NCI-H128 (cell line): ENCODE data around the gene KHDRBS1.
"Not testable (repeated sequence)": the region's sequence is repeated elsewhere in the genome, so short reads cannot be mapped to it uniquely, and the experiment has no call there.

Experiments
- DNase-seq: peaks from one replicate; lab custom pipeline; 2025; ENCODE audit not compliant: unreplicated experiment; lab: John Stamatoyannopoulos, UW

The KHDRBS1 gene, protein sequence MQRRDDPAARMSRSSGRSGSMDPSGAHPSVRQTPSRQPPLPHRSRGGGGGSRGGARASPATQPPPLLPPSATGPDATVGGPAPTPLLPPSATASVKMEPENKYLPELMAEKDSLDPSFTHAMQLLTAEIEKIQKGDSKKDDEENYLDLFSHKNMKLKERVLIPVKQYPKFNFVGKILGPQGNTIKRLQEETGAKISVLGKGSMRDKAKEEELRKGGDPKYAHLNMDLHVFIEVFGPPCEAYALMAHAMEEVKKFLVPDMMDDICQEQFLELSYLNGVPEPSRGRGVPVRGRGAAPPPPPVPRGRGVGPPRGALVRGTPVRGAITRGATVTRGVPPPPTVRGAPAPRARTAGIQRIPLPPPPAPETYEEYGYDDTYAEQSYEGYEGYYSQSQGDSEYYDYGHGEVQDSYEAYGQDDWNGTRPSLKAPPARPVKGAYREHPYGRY

DNA sequence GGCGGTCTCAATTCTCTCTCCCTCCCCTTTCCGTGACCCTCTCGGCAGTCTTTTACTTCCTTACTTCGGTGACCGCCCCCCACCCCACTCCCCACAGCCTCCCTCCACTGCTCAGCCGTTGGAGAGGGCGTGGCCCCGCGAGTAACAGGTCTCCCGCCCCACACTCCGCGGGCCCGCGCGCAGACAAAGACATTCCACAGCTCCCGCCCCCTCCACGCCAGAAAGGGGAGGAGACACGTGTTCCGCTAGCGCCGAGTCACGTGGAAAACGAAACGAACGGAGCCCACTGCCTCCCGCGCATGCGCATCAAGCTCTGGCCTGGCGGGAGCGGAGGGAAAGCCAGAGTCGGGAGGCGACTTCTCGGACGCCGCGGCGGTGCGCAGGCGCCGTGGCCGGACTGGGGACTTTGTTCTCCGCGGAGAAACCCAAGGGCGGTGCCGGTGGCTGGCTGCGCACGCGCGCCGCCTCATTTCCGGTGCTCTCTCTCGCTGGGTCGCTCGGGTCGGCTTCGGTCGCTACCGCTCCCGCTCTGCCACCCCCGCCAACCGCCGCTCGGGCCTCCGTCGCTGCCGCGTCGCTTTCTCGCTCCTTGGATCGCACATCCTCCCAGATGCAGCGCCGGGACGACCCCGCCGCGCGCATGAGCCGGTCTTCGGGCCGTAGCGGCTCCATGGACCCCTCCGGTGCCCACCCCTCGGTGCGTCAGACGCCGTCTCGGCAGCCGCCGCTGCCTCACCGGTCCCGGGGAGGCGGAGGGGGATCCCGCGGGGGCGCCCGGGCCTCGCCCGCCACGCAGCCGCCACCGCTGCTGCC lies at the start of gene KHDRBS1:
TSS of gene KHDRBS1 (plus strand) at position 483 of the 813 bp plus-strand sequence. CDS start at position 611, 128 bp downstream.
- peak; percentile 100 for DNase-seq

DNA sequence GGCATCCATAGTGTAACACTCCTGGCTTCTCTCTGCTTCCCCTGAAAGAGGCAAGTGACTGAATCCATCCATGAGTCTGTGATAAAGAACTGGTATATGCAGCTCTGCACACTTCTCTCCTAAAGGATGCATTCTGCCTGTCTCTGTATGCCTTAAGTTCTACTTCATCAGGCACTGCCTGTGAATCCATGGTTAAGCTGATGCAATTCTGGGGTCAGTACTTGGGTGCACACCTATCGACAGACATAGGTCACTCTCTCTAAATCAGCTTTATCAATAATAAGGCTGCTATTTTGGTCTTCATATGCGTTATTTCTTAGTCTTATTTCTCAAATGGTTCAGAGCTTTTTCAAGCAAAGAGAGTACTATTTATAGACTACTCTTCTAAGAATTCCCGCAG lies 42.8 kb upstream of the KHDRBS1 start:
- no peak for DNase-seq

DNA sequence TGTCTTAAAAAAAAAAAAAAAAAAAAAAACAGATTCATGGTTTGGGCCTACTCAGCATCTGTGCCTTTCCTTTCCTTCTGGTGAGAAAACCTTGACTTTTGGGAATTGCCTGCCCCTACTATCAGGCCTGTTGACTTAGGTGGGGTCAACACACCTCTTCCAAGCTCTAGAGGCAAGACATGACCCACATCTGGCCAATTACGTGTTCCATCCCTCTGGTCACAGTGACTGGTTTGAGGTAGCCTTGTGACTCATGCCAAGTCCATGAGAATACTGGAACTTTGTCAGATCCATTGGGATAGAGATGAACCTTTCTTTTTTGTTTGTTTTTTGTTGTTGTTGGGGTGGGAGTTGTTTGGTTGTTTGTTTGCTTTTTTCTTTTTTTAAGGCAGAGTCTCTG lies 37.3 kb upstream of the KHDRBS1 start:
- DNase-seq, result no peak

DNA sequence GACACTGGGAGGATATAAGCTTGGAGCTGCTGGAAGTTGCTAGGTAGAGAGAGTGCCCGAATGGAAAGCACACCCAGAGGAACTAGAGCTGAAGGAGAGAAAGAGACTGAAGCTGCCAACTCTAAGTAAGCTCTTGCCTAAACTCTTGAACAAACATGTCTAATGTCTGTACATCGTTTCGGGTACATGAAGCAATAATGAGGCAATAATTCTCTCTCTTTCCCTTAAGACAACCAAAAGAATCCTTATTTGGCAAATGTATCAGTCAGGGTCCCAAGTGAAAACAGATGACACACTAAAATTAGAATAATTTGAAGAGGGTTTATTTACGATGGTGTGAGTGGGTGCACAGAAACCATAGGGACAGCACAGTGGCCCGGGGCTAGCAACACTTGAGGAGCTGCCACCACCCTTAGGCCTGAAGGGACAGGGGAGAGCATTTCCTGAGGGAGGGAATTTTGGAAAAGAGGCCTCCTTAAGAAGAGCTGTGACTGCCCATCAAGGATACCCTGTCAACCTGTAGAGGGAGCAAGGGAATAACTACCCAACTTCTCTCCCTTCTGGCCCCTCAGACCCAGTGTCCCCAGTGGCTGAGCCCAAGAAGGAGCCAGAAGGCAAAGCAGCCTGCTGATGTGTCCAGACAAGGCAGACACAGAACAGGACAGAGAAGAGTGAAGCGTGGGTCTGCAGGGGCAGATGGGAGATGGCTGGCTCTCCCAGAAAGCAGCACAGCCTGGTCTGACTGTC lies 36.1 kb upstream of the KHDRBS1 start:
- no peak for DNase-seq

DNA sequence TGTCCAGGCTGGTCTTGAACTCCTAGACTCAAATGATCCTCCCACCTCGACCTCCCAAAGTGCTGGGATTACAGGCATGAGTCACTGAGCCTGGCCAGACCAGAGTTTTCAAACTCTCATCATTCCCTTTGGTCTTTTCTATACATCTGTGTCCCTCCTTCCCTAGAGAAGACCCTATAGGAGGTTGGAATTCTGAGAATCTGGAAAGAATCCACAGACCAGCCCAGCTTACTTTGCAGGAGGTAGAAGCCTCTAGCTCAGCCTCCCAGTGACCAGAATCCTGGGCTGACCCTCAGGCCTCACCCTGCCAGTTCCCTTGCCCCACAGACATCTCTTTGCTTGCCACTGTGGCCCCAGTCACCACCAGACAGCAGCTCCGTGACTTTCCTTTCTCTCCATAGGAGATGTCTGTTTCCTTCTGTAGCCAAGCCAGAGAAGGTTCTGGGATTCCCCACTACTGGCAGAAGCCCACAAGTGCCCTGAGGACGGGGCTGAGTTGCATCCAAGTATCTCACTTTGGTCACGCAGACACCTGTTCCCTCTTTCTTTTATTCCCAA lies 34.7 kb upstream of the KHDRBS1 start:
- DNase-seq, result no peak

DNA sequence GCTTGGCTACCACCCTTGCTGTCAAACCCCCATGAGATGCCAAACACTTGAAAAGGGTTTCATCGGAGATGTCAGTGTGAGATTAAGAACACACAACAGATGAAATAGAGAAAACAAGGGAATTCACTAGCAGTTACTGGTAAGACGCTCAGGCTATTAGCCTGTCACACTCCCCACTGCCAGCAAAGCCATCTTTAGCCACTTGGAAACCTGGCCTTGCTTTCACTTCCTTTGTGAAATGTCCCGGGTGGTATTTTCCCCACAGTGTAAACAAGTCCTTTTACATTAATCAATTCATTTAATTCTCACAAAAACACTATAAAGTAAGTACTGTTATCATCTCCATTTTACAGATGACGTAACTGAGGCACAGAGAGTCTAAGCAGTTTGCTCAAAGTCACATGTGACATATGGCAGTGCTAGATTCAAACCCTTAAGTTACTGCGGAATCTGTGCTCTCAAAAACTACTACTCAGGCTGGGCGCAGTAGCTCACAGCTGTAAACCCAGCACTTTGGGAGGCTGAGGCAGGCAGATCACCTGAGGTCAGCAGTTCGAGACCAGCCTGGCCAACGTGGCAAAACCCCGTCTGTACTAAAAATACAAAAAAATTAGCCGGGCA lies 32.7 kb upstream of the KHDRBS1 start:
- DNase-seq, result no peak

DNA sequence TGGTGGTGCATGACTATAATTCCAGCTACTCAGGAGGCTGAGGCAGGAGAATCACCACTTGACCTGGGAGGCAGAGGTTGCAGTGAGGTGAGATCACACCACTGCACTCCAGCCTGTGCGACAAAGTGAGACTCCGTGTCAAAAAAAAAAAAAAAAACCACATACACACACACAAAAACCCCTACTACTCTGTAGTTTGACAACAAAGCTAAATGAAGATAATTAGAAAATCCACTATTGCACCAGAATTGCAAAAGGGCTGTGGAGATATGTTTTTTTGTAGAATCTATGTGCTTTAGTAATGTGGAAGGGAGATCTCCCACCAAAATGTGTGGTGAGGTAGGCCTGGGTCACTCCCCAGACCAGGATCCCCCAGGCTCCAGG lies 32.2 kb upstream of the KHDRBS1 start:
- no peak for DNase-seq

DNA sequence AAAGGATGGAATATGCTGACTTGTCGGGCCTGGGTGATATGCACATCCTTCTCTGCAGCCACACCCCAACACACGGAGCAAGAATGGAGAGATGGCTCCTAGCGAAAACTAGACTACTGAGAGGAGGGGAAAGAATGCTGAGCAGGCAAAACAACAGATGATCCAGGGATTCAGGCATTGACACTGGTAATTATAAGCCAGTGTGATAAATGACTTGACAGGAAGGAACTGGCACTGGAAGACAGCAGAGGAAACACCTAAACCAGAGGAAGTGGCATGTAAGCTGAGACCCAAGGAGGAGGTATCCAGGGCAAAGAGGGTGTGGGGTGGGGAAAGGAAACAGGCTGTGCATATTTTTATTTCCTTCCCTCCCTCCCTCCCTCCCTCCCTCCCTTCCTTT lies 31.7 kb upstream of the KHDRBS1 start:
- DNase-seq, result no peak

DNA sequence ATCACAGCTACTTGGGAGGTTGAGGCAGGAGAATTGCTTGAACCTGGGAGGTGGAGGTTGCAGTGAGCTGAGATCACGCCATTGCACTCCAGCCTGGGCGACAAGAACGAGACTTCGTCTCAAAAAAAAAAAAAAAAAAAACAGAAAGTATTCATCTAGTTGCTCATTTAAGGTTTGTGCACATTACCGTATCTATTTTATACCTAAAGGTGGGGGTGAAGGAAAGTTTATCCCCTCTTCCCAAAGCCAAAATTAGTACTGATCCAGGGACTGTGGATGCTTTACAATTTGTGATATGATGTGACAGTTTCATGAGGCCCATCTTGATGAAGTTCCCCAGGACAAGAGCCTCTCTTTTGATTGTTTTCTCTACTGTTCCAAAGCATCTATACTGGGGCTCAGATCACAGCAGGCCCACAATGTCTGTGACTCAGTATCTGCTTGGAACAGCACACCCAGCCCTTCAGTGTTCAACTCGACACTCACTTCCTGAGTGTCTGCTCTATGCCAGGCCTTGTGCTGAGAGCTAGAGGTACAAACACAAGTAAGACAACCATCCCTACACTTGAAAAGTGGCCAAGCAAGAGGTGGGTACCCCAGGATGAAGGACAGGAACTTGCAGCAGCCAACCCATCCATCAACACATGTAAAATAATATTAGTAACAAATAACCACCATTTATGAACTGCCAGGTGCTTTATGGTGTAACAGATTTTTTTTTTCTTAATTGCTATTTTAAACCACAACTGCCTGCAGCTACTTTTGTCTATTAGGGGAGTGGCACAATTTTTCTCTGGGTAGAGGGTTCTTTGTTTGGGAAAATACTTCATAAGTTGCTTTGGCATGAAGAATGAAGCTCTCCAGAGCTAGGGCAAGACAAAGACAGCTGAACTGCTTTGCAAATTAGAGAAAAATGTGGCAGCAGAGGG lies 29.0 kb upstream of the KHDRBS1 start:
- DNase-seq, result no peak

DNA sequence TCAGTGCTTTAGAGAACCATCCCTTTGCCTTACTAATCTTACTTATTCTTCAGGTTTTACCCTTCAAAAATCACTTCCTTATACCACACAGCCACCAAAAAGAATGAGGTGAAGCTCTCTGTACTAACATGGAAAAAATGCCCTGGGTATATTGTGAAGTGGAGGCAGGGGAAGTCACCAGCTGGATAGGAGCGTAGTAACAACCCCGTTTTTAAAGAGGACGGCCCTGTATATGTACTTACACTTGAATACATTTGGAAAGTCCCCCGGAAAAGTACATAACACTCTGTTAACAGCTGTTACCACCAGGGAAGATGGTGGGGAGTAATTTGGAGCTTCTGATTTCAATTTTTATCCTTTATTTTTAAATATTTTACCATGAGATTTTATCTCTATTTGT lies 28.2 kb upstream of the KHDRBS1 start:
- no peak for DNase-seq

DNA sequence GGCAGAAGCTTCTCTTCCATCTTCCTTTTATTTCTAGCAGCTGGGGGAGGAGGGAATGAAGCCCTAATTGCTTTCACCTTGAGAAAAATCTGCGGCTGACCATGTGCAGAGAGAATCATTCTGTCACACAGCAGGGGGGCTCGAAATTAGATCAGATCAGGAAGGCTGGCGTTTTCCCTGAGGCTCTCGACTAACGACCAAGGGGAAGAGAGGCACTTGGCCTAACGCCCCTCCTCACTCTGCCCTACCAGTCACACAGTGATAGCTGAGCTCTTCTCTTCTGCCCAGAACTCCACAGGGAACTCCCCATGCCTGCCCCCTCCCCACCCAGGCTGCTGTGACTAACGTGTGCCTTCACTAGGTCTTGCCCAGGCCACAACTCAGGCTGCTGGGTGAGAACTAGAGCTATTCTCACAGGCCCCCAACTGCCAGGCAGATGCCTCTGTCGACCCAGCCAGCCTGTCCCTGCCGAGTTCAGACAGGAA lies 26.5 kb upstream of the KHDRBS1 start:
- DNase-seq, result no peak

DNA sequence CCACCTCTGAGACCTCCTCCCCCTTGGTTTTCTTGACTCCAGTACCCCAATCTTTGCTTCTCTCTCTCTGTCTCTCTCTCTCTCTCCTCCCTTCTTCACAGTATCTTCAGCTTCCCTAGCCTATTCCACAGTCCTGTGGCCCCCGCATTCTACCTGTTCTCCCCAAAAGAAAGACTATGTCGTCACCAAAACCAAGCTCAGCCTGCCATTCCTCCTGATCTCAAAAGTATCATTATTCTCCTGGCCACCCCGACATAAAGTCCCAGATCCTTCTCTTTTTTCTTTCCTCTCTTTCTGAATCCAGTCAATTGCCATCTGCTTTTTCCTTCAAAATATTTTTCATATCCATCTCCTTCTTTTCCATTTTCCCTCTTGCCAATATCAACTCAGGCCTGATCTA lies 23.7 kb upstream of the KHDRBS1 start:
- DNase-seq, result no peak

DNA sequence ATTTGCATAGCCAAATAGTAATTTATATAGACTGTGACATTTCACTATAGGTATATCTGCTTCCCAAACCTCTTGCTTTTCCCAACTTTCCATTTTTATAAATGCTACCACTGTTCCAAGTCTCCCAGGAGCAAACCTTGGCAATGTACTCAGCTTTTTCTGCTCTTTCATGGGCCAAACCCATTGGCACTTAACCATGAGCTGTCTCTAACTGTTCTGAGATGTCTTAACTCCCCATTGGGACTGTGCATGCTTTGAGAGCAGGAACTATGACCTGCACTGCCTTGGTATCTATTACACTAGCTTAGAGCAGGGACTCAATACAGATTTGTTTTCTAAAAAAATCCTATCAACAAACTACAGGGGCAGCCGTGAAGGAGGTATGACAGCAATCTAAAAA lies 22.5 kb upstream of the KHDRBS1 start:
- DNase-seq, result no peak

DNA sequence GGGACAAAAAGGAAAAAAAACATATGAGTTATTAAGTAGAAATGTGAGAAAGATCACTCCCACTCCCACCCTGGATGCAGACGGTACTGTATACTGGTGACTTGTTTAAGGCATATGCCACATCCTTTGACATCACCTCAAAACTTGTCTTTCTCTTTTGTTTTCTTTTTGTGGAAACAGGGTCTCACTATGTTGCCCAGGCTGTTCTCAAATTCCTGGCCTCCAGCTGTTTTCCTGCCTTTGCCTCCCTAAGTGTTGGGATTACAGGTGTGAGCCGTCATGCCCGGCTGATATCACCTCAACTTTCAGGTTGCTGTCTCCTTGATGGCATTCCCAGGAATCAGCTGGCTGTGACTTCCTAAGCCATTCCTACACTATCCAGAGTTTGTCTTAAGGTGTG lies 18.4 kb upstream of the KHDRBS1 start:
- DNase-seq, result no peak

DNA sequence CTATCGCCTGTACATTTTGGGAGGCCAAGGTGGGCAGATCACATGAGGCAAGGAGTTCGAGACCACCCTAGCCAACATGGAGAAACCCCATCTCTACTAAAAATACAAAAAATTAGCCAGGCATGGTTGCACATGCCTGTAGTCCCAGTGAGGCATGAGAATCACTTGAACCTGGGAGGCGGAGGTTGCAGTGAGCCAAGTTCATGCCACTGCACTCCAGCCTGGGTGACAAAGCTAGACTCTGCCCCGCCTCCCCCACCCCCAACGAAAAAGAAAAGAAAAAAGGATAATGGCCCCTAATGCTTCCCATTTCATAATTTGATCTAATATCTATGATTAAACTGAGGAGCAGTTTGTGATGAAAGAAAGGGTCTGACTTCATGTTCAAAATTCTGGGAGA lies 17.5 kb upstream of the KHDRBS1 start:
- not testable (repeated sequence) for DNase-seq

DNA sequence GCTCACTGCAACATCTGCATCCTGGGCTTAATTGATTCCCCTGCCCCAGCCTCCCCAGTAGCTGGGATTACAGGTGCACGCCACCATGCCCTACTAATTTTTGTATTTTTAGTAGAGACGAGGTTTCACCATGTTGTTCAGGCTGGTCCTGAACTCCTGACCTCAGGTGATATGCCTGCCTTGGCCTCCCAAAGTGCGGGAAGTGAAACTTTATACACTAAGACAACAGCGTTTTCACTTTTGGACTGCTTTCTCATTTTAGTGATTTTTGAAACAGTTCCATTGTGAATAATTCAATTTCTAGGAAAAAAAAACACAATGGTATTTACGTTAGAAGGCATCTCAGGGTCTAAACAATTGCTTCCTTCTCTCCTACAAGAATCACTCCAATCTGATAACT lies 11.8 kb upstream of the KHDRBS1 start:
- DNase-seq, result no peak

DNA sequence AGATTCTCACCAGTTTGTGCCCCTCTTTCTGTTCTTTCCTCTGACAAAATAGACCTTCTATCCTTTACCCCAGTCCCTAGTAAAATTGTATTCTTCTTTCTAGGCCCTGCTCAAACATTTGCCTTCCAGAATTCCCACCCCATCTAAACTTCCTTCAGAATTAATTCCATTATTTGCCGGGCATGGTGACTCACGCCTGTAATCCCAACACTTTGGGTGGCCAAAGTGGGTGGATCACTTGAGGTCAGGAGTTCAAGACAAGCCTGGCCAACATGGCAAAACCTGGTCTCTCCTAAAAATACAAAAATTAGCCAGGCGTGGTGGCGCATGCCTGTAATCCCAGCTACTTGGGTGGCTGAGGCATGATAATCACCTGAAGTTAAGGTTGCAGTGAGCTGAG lies 11.4 kb upstream of the KHDRBS1 start:
- DNase-seq, result not testable (repeated sequence)

DNA sequence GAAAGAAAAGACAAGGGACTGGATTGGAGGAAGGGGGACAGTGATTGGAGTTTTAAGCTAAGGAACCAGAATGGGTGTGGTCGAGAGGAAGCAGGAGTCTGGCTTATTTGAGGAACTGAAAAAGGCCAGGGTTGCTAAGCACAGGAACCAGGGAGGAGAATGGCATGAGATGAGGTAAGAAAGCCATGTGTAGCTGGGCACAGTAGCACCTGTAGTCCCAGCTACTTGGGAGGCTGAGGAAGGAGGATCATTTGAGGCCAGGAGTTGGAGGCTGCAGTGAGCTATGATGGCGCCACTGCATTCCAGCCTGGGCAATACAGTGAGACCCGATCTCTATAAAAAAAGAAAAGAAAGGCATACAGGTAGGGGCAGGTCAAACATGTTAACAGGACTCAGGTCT lies 8.1 kb upstream of the KHDRBS1 start:
- DNase-seq, result no peak

DNA sequence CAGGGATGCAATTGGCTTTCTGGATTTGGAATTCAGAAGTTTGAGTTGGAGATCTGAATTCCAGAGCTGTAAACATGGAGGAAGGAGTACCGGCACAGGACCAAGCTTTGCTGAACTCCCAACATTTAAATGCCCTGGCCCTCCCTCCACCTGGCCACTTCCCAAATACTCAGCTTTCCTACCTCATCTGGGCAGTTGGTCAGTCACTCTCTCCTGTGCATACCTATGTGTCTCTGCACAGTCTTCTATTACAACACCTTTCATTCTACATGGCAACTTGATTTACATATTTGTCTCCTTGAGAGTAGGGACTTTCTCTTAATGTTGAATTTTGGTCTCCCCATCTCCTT lies 6.1 kb upstream of the KHDRBS1 start:
- DNase-seq, result no peak

DNA sequence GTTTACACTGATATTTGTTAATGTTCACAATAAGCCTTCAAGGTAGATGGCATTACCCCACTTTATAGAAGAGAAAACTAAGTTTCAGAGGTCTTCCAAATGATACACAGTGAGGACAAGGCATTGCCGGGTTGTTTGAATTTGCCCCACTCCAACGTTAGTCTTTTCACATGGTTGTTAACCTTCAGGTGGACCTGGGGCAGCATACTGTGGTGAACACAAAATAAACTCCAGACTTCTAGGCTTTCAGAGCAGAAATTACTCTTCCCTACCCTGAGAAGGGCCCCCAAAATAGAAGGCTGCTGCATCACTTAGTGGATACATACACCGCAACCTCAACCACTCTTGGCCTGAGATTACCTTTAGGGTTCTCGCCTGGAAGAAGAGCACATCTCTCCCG lies 3.4 kb upstream of the KHDRBS1 start:
- DNase-seq, result no peak
